Measurements from ENCODE around the gene ZNF554. TPM values are rescaled to one million over a fixed set of nuclear protein-coding genes. Genes with fewer than 3 reads are reported as not detected.
"Not testable (repeated sequence)": the region's sequence is repeated elsewhere in the genome, so short reads cannot be mapped to it uniquely, and the experiment has no call there.

Gene ZNF554
- total RNA-seq, 1 donor from 2014 or later, result 3.2 TPM

- no peak for DNase-seq (ENCODE audit: low read depth in 2 of 2)
Observed at GRCh38 chr19:2866495-2867024, 46.9 kb downstream of the ZNF554 start.

GRCh38 chr19:2867025-2867991 is 47.6 kb downstream of the ZNF554 start, which contains the start of gene ZNF556:
ZNF556 (plus strand) TSS chr19:2867335; CDS start chr19:2867422, 87 bp downstream.
- DNase-seq (ENCODE audit: low read depth in 2 of 2), result no peak

- no peak for DNase-seq (ENCODE audit: low read depth in 2 of 2)
Observed at GRCh38 chr19:2869618-2870017, 50.0 kb downstream of the ZNF554 start.

GRCh38 chr19:2872175-2872574 is 52.5 kb downstream of the ZNF554 start:
- DNase-seq (ENCODE audit: low read depth in 2 of 2), result not testable (repeated sequence)

- DNase-seq (ENCODE audit: low read depth in 2 of 2), result no peak
Observed at GRCh38 chr19:2877398-2878331, 58.0 kb downstream of the ZNF554 start.

- no peak for DNase-seq (ENCODE audit: low read depth in 2 of 2)
Observed at GRCh38 chr19:2883686-2884439, 64.2 kb downstream of the ZNF554 start.

- no peak for DNase-seq (ENCODE audit: low read depth in 2 of 2)
Observed at GRCh38 chr19:2885736-2886135, 66.1 kb downstream of the ZNF554 start.

Other genes starting within 250 kb of the ZNF554 start
- 0.87 and 1.2 TPM in 2 replicates for gene GNG7, start 117.2 kb upstream of the ZNF554 start, total RNA-seq
- under 0.01 and 0.22 TPM in 2 replicates for gene DIRAS1, start 98.5 kb upstream of the ZNF554 start, total RNA-seq
- 15.9 and 21.4 TPM in 2 replicates for gene SLC39A3, start 79.9 kb upstream of the ZNF554 start, total RNA-seq
- gene SGTA, start 36.6 kb upstream of the ZNF554 start, total RNA-seq, result 26.8 and 28.4 TPM in 2 replicates
- 26.6 and 36.8 TPM in 2 replicates for gene THOP1, start 34.4 kb upstream of the ZNF554 start, total RNA-seq
- 2.2 and 3.0 TPM in 2 replicates for gene ZNF555, start 21.6 kb downstream of the ZNF554 start, total RNA-seq
- not detected in 2 replicates for gene ZNF556, start 47.5 kb downstream of the ZNF554 start, total RNA-seq
- 2.4 and 3.4 TPM in 2 replicates for gene ZNF57, start 81.1 kb downstream of the ZNF554 start, total RNA-seq
- 3.3 and 3.4 TPM in 2 replicates for gene ZNF77, start 125.1 kb downstream of the ZNF554 start, total RNA-seq
- gene TLE6, start 157.7 kb downstream of the ZNF554 start, total RNA-seq, result 0.99 and 1.1 TPM in 2 replicates
- gene TLE2, start 209.4 kb downstream of the ZNF554 start, total RNA-seq, result 7.2 and 17.5 TPM in 2 replicates
- 103 and 142 TPM in 2 replicates for gene TLE5, start 242.6 kb downstream of the ZNF554 start, total RNA-seq

Data from lung microvascular endothelial cell (primary cell).